HCT116 (cell line): ENCODE results near the gene GNG7.
A peak's percentile ranks its signal among the peaks of the same experiment; 100 is the strongest.

Experiments
- POLR2AphosphoS5 ChIP-seq: IDR thresholded peaks from 2 replicates; pipeline ENCODE4 v1.6.1; 2011; ENCODE audit warnings: mild to moderate bottlenecking, low read depth, low read length, moderate library complexity
- TCF7L2 ChIP-seq: IDR thresholded peaks from 2 replicates; pipeline ENCODE4 v1.7.0; 2011; ENCODE audit warnings: borderline replicate concordance, inconsistent platforms; ENCODE audit not compliant: insufficient read depth, insufficient read length; ENCODE audit errors: extremely low read depth
- ZBTB33 ChIP-seq: IDR thresholded peaks from 2 replicates; pipeline ENCODE4 v1.6.1; 2011; ENCODE audit warnings: mild to moderate bottlenecking, low read length, moderate library complexity; ENCODE audit not compliant: insufficient replicate concordance; ENCODE audit errors: extremely low read depth
- TF ChIP-seq, protein P1 (sequence below), 3 experiments: fragments of 200-600 bp in 1 of 3; sonication (generic) in 1 of 3; IDR thresholded peaks in 2 of 3; conservative IDR thresholded peaks in 1 of 3; 2 replicates each; pipeline ENCODE4 v1.5.1; 2012 to 2017; ENCODE audit warnings: low read depth in 2 of 3, low read length in 2 of 3, antibody characterized with exemption in 1 of 3, borderline replicate concordance in 1 of 3, control low read depth in 1 of 3, mild to moderate bottlenecking in 1 of 3, mixed read lengths in 1 of 3, mixed run types in 1 of 3, moderate library complexity in 1 of 3; ENCODE audit not compliant: insufficient read depth in 1 of 3

DNA sequence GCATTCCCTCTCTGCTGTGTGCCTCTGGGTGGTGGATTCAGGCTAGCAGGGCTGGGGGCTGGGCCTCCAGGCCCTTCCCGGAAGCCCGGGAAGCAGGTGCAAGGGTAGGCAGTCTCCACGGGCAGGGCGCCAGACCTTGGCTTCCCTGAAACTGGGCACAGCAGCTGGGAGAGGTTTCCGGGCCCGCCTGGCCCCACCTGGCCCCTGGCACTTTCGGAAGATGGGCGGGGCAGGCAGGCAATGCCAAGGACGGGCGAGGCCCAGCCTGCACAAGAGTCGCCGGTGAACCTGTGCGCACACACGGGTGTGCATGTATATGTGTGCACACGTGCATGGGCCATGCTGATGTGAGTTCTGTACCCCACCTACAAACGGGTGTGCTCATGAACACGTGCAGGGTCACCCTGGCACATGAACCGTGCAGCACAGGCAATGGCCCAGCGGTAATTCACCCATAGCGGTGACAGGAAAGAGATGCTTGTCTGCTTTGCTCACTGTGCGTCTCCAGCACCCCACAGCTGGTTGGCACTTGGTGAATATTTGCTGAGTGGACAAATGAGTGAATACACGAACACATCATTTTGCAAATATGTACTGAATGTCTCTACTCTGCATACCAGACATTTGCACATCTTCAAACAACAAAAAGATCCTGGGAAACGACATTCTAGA lies 211.2 kb downstream of the GNG7 start:
- TF ChIP-seq, protein P1, sequence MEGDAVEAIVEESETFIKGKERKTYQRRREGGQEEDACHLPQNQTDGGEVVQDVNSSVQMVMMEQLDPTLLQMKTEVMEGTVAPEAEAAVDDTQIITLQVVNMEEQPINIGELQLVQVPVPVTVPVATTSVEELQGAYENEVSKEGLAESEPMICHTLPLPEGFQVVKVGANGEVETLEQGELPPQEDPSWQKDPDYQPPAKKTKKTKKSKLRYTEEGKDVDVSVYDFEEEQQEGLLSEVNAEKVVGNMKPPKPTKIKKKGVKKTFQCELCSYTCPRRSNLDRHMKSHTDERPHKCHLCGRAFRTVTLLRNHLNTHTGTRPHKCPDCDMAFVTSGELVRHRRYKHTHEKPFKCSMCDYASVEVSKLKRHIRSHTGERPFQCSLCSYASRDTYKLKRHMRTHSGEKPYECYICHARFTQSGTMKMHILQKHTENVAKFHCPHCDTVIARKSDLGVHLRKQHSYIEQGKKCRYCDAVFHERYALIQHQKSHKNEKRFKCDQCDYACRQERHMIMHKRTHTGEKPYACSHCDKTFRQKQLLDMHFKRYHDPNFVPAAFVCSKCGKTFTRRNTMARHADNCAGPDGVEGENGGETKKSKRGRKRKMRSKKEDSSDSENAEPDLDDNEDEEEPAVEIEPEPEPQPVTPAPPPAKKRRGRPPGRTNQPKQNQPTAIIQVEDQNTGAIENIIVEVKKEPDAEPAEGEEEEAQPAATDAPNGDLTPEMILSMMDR (IDR thresholded peaks at IDR 0.05 in 2 of 3, conservative IDR thresholded peaks at IDR 0.05 in 1 of 3; ENCODE audit: borderline replicate concordance in 1 of 3, insufficient read depth in 1 of 3, low read depth in 2 of 3, low read length in 2 of 3) = no peak
- TF ChIP-seq POLR2AphosphoS5 (no peak), ZBTB33 (no peak), TCF7L2 (peak; percentile 38)
